Glomerular visceral epithelial cell (primary cell): ENCODE data around the gene PCK2.
"Not testable (repeated sequence)": the region's sequence is repeated elsewhere in the genome, so short reads cannot be mapped to it uniquely, and the experiment has no call there.

ENCODE experiments used
- DNase-seq: peaks from one replicate; pipeline ENCODE4 v3.0.0-alpha.2; 2016; ENCODE audit errors: extremely low spot score

PCK2 gene

GRCh38 chr14:24093901-24094840, at the start of gene PCK2:
TSS of gene PCK2 (plus strand) at chr14:24094311. CDS start at chr14:24094406, 95 bp downstream.
- DNase-seq = peak; percentile 95

- not testable (repeated sequence) for DNase-seq
Observed at GRCh38 chr14:24049002-24049401, 45.1 kb upstream of the PCK2 start.

- not testable (repeated sequence) for DNase-seq
Observed at GRCh38 chr14:24050753-24051152, 43.4 kb upstream of the PCK2 start.

DNA sequence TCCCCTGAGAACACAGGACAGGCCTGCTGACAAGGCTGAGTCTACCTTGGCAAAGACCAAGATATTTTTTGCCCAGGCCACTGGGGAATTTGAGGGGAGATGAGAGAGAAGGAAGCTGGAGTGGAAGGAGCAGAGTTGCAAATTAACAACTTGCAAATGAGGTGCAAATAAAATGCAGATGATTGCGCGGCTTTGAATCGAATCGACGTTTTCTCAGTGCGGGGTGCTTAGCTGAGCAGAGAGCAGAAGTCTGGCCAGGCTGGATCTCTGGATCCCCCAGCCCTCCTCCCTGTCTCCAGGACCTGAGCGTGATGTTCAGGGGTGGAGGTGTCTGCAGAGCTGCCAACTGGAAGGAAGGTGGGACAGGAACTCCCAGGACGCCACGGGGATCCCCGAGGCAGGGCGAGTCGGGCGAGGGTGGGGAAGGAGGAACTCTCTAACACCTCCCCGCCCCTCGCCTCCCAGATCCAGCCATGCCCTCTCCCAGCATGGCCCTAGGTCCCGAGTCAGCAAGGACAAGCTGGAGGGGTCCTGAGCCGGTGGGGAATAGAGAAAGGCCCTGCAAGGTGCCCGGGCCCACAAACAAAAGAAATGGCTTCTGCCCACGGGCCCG, 42.8 kb upstream of the PCK2 start:
- DNase-seq = no peak

- peak; percentile 56 for DNase-seq
Observed at GRCh38 chr14:24051789-24052655, 42.1 kb upstream of the PCK2 start, which contains the start of gene CARMIL3. TSS of gene CARMIL3 (plus strand) at chr14:24052009. CDS start at chr14:24052154, 145 bp downstream.

- no peak for DNase-seq
Observed at GRCh38 chr14:24052656-24053547, 41.2 kb upstream of the PCK2 start.

- DNase-seq = no peak
Observed at GRCh38 chr14:24053548-24054323, 40.4 kb upstream of the PCK2 start.

DNA sequence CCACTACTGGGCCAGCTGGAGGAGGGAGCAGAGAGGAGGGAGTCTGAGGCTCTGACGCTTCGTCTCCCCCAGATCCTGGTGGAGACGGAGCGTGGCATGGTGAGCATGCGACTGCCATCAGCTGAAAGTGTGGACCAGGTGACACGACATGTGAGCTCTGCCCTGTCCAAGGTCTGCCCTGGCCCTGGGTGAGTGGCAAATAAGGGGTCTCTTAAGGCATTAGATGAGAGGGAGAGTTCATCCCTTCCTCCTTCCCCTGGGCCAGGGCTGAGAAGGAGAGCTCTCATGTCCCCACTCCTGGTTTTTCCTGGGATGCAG, 39.8 kb upstream of the PCK2 start:
- DNase-seq = no peak

DNA sequence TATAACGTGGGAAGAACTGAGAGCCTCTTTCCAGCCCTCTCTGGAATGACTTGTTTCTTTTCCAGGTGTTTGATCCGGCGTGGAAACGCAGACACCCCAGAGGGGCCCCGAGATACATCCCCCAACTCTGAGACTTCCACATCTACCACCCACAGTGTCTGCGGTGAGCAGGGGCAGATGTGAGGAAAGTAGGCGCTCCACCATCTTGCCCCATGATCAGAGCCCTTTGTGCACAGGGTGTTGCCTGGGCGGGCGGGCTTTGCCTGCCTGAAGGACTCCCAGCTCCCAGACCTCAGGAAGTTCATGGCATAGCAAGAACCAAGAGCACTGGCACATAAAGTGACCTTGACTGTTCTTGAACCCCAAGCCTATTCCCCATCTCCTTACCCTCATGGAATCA, 39.5 kb upstream of the PCK2 start:
- DNase-seq = no peak

DNA sequence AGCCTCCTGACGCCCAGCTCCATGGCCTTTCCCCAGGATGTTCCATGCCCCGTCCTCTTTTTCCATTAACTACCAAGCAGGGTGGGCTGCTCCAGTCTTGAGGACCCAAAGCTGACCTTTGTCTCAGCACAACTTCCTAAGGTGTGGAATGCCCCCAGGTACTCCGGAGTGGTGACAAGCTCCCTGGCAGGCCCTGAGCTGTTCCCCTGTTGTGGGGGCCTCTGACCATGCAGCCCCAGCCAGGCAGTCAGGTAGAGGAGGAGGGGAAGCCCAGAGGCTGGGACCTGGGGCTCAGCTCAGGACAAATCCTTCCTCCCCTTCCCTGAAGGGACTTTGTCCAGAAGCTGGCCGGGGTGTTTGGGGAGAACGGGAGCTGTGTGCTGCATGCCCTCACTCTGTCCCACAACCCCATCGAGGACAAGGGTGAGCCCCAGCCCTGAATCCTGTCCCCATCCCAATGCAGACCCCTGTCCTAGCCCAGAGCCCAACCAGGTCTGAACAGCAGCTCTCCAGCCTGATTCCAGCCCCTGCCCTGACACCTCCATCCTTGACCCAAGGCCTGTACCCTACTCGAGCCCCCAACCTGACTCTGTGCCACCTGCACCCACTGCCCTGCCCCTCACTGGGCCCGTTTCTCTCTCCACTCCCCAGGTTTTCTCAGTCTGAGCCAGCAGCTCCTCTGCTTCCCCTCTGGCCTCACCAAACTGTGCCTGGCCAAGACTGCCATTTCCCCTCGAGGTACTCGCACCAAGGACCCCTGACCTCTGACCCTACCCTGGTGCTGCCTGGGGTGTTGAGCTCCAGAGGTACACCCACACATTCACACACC, 37.9 kb upstream of the PCK2 start:
- DNase-seq = no peak

DNA sequence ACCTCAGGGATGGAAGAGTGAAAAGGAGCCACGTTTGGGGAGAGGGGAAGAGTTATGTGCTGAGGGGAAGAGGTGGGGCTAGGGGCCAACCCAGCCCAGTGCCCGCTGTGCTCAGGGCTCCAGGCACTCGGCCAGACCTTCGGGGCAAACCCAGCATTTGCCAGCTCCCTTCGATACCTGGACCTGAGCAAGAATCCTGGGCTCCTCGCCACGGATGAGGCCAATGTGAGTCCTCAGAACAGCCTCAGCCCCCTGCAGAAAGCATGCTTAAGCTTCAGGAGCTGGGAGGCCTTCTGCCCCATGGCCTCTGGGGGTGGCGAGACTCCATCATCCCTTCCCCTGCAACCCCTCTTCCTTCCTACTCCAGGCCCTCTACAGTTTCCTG, 37.3 kb upstream of the PCK2 start:
- no peak for DNase-seq

DNA sequence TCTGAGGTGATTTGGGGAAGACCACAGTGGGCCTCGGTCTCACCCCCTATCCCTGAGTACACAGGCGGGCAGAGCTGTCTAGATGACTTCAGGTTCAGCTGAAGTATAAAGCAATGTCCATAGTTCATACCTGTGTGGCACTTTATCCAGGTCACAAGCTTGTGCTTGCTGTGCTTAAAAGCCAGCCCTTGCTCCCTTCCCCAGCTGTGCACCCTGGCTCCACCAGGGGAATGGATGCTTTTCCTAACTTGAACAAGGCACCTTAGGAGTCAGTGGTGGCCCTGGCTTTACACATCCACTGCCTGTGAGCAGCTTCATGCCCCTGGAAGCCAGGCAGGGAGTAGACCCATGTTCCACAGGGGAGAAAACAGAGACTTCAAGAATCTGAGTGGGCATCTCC, 36.8 kb upstream of the PCK2 start:
- no peak for DNase-seq

- no peak for DNase-seq
Observed at GRCh38 chr14:24057867-24058259, 36.2 kb upstream of the PCK2 start.

- DNase-seq = peak; percentile 74
Observed at GRCh38 chr14:24058260-24058950, 35.7 kb upstream of the PCK2 start.

DNA sequence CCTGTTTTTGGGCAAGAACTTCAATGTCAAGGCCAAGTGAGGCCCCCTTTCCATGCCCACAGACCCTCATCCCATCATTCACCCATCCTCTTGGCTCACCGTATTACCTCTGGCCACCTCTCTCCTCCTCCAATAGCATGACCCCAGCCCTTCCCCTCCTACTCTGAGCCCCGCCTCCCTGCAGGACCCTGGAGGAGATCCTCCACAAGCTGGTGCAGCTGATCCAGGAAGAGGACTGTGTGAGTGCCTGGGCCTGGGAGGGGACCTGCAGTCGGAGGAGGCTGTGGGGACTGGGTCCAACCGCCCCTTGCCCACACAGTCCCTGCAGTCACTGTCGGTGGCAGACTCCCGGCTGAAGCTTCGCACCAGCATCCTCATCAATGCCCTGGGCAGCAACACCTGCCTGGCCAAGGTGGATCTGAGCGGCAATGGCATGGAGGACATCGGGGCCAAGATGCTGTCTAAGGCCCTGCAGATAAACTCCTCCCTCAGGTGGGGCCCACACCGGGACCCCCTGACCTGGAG, 35.1 kb upstream of the PCK2 start:
- no peak for DNase-seq

DNA sequence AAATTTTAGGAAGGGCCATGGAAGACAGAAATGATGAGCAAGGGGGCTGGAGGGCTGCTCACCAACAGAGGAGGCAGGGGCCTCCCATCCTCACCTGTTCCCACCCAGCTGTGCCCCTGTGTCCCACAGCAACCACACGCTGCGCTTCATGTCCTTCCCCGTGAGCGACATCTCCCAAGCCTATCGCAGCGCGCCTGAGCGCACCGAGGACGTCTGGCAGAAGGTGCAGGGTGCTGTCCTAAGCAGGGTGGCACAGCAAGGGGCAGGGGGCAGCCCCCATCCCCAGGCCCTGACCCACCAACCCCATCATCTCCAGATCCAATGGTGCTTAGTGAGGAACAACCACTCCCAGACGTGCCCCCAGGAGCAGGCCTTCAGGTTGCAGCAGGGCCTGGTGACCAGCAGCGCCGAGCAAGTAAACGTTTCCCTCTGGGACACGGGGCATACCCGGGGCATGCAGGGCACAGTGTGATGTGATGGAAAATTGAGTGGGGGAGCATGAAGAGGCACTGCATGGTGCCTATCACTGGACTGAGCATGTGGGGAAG, 34.2 kb upstream of the PCK2 start:
- DNase-seq = no peak

DNA sequence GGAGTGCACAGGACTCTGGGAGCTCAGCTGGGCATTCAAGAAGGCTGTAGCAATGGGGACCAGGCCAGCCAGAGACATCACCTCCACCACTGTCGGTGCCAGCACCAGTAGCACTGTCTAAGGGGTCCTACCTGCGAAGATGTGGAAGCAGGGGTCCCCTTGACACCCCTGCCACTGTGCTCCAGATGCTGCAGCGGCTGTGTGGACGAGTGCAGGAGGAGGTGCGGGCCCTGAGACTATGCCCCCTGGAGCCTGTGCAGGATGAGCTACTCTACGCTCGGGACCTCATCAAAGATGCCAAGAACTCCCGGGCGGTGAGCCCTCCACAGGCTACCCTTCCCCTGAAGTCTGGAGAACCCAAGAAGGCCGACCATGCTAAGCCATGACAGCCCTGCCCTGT, 33.7 kb upstream of the PCK2 start:
- no peak for DNase-seq
